ELR (cell line): ENCODE results near the gene ATXN3L.

Source experiments
- DNase-seq: peaks from one replicate; pipeline ENCODE4 v3.0.0-alpha.2; 2015; ENCODE audit warnings: low read depth

The ATXN3L gene

GRCh38 chrX:13305108-13305507 lies 14.7 kb downstream of the ATXN3L start:
- DNase-seq, result no peak

GRCh38 chrX:13304052-13304451 lies 15.8 kb downstream of the ATXN3L start:
- peak; percentile 21 for DNase-seq

GRCh38 chrX:13303248-13303647 lies 16.6 kb downstream of the ATXN3L start:
- DNase-seq, result peak; percentile 18

- no peak for DNase-seq
These were observed 21.0 kb downstream of the ATXN3L start for GRCh38 chrX:13298836-13299235.

GRCh38 chrX:13295841-13296240 lies 24.0 kb downstream of the ATXN3L start:
- no peak for DNase-seq

GRCh38 chrX:13293700-13294099 lies 26.2 kb downstream of the ATXN3L start:
- DNase-seq, result no peak

GRCh38 chrX:13290891-13291614 lies 28.8 kb downstream of the ATXN3L start:
- no peak for DNase-seq

GRCh38 chrX:13288671-13289070 lies 31.2 kb downstream of the ATXN3L start:
- DNase-seq, result no peak

GRCh38 chrX:13287816-13288215 lies 32.0 kb downstream of the ATXN3L start:
- DNase-seq, result peak; percentile 46

- DNase-seq, result no peak
These were observed 34.2 kb downstream of the ATXN3L start for GRCh38 chrX:13285693-13286092.

GRCh38 chrX:13285229-13285628 lies 34.6 kb downstream of the ATXN3L start:
- no peak for DNase-seq

GRCh38 chrX:13284570-13284969 lies 35.3 kb downstream of the ATXN3L start:
- no peak for DNase-seq

GRCh38 chrX:13283950-13284546 lies 35.8 kb downstream of the ATXN3L start:
- DNase-seq, result peak; percentile 40

GRCh38 chrX:13283512-13283911 lies 36.3 kb downstream of the ATXN3L start:
- DNase-seq, result no peak

GRCh38 chrX:13281289-13281688 lies 38.6 kb downstream of the ATXN3L start:
- DNase-seq, result no peak

- no peak for DNase-seq
These were observed 40.4 kb downstream of the ATXN3L start for GRCh38 chrX:13279279-13280018.

- no peak for DNase-seq
These were observed 42.3 kb downstream of the ATXN3L start for GRCh38 chrX:13277539-13277938.

- no peak for DNase-seq
These were observed 42.9 kb downstream of the ATXN3L start for GRCh38 chrX:13276991-13277390.

GRCh38 chrX:13275031-13275430 lies 44.8 kb downstream of the ATXN3L start:
- no peak for DNase-seq

- DNase-seq, result no peak
These were observed 47.4 kb downstream of the ATXN3L start for GRCh38 chrX:13272426-13272825.

GRCh38 chrX:13271511-13271910 lies 48.3 kb downstream of the ATXN3L start:
- no peak for DNase-seq

GRCh38 chrX:13270360-13270759 lies 49.5 kb downstream of the ATXN3L start:
- DNase-seq, result no peak

GRCh38 chrX:13268874-13269273 lies 51.0 kb downstream of the ATXN3L start:
- DNase-seq, result no peak
